ENCODE data around the gene PTGDS. TPM values are rescaled to one million over a fixed set of nuclear protein-coding genes. Genes with fewer than 3 reads are reported as not detected.
A peak's percentile ranks its signal among the peaks of the same experiment; 100 is the strongest.

Gene PTGDS
- total RNA-seq, 1 donor from 2014 or later, result not detected

DNA sequence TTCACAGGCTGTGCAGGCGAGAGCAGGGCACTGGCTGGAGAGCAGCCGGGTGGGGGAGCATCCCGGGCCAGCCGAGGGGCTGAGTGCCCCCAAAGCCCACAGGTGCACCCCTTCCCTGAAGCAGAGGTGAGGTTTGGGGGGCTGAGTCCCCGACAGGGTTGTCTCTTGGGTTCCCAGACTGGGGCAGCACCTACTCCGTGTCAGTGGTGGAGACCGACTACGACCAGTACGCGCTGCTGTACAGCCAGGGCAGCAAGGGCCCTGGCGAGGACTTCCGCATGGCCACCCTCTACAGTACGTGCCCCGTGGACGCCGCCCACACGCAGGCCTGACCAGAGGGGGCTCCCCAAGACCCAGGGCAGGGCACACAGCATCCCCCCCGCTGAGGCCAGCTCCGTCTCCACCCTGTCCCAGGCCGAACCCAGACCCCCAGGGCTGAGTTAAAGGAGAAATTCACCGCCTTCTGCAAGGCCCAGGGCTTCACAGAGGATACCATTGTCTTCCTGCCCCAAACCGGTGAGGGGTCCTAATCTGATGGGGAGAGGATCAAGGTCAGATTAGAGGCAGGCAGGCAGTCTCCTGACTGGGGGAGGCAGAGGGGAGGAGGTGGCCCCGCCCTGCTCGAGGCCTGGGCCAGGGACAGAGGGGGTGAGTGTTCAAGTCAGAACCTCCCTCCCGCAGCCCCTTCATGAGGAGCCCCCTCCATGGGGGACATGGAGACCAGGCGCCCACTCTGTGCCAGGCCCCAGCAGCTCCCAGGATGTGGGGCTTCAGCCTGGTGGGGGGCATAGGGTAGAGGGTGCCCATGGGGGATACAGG, 2.7 kb downstream of the PTGDS start:
- DNase-seq (ENCODE audit: low spot score), result no peak
- Mint-ChIP-seq H3K9me3 (ENCODE audit: unreplicated experiment) (no peaks in the 10 kb centered on the region), H3K4me3 (ENCODE audit: unreplicated experiment) (no peak overlapping the region), H3K27ac (ENCODE audit: unreplicated experiment) (no peak overlapping the region), H3K27me3 (ENCODE audit: unreplicated experiment) (peaks cover 11% of the 10 kb centered on the region), H3K4me1 (ENCODE audit: unreplicated experiment) (peaks cover 2% of the 10 kb centered on the region), H3K36me3 (ENCODE audit: low read depth, unreplicated experiment) (peaks cover 9% of the 10 kb centered on the region)
- no peak for TF ChIP-seq CTCF (IDR thresholded peaks at IDR 0.05; ENCODE audit: unreplicated experiment)

DNA sequence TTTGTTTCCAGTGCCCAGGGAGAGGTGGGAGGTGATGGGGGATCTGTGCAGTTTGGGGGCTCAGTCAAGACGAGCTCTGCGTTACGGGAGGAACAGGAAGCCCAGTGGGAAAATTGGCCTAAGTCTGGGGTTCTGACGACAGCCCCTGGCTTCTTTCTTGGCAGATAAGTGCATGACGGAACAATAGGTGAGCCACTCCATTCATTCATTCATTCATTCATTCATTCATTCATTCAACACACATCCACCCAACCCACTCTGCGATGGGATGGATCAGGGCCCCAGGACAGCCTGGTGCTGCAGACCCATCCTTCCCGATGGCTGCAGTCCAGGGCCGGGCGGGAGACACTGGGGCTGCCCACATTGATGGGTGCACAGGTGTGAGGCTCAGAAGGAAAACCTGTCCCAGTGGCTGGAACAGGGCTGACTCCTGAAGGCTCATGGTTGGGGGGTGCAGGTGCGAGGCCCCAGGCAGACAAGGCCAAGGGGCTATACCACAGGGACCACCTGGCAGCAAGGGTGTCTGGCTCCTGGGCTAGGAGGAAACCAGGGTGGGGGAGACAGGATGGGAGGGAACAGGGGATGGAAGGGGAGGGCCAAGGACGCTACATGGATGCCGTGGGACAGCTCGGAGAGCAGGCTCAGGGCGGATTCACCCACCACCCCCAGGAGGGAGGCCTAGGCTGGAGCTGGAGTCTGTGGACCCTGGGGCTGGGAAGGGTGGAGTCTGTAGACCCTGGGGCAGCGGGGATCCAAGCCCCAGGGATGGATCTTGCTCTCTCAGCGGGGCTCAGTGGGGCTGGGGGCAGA, 3.6 kb downstream of the PTGDS start:
- no peak for DNase-seq (ENCODE audit: low spot score)
- Mint-ChIP-seq H3K27me3 (ENCODE audit: unreplicated experiment) (peaks cover 11% of the 10 kb centered on the region), H3K9me3 (ENCODE audit: unreplicated experiment) (no peaks in the 10 kb centered on the region), H3K27ac (ENCODE audit: unreplicated experiment) (no peak overlapping the region), H3K4me3 (ENCODE audit: unreplicated experiment) (no peak overlapping the region), H3K36me3 (ENCODE audit: low read depth, unreplicated experiment) (peaks cover 9% of the 10 kb centered on the region), H3K4me1 (ENCODE audit: unreplicated experiment) (peaks cover 2% of the 10 kb centered on the region)
- TF ChIP-seq CTCF (IDR thresholded peaks at IDR 0.05; ENCODE audit: unreplicated experiment), result no peak

DNA sequence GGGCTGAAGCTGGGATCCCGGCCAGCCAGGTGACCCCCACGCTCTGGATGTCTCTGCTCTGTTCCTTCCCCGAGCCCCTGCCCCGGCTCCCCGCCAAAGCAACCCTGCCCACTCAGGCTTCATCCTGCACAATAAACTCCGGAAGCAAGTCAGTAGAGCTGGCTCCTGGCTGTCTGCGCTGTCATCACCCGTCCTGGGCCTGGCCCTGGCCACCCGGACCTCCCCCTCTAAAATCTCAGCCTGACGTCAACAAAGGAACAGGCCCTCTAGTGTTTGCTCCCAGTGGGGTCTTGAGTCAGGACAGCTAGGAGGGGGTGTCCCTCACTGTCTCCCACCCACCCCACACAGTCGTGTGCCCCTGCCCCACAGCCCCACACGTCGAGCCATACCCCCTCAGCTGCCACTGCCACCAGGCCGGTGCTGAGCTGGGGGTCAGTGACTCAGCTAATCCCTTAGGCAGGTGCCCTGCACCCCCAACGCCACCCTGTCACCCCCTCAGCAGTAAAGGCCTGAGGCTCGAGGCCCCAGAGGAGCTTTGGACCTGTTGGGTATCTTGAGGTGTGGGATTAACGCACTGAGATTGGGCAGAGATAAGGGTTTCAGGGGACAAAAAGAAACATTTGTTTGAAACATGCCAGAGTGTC, 4.4 kb downstream of the PTGDS start:
- Mint-ChIP-seq H3K9me3 (ENCODE audit: unreplicated experiment) (no peaks in the 10 kb centered on the region), H3K4me3 (ENCODE audit: unreplicated experiment) (no peak overlapping the region)
- no peak for DNase-seq (ENCODE audit: low spot score)

GRCh38 chr9:136982232-136983051, 5.1 kb downstream of the PTGDS start, which contains the start of gene LCNL1:
Gene LCNL1, plus strand, starts transcription at chr9:136982993. Its CDS starts 594 bp downstream, at chr9:136983587.
- H3K4me1 Mint-ChIP-seq (ENCODE audit: unreplicated experiment), result peaks cover 2% of the 10 kb centered on the region
- H3K27ac Mint-ChIP-seq (ENCODE audit: unreplicated experiment), result no peak within 1 kb of the TSS
- H3K36me3 Mint-ChIP-seq (ENCODE audit: low read depth, unreplicated experiment), result peaks cover 9% of the 10 kb centered on the region
- no peaks in the 10 kb centered on the region for H3K9me3 Mint-ChIP-seq (ENCODE audit: unreplicated experiment)
- peaks cover 14% of the 10 kb centered on the region for H3K27me3 Mint-ChIP-seq (ENCODE audit: unreplicated experiment)
- no peak for TF ChIP-seq CTCF (IDR thresholded peaks at IDR 0.05; ENCODE audit: unreplicated experiment)
- no peak for DNase-seq (ENCODE audit: low spot score)
- peak within 1 kb of the TSS; percentile 52 for H3K4me3 Mint-ChIP-seq (ENCODE audit: unreplicated experiment)

More for the DNA sequence above, 4.4 kb downstream of the PTGDS start:
- no peak overlapping the region for H3K27ac Mint-ChIP-seq (ENCODE audit: unreplicated experiment)
- TF ChIP-seq CTCF (IDR thresholded peaks at IDR 0.05; ENCODE audit: unreplicated experiment), result no peak
- peaks cover 15% of the 10 kb centered on the region for H3K27me3 Mint-ChIP-seq (ENCODE audit: unreplicated experiment)
- peaks cover 9% of the 10 kb centered on the region for H3K36me3 Mint-ChIP-seq (ENCODE audit: low read depth, unreplicated experiment)
- peaks cover 2% of the 10 kb centered on the region for H3K4me1 Mint-ChIP-seq (ENCODE audit: unreplicated experiment)
